Endothelial cell of umbilical vein (primary cell): ENCODE data around the gene PXK.

Experiments
- EZH2 ChIP-seq: IDR thresholded peaks from 2 replicates; pipeline ENCODE4 v1.6.1; 2012; ENCODE audit warnings: borderline replicate concordance, low read depth, mild to moderate bottlenecking, moderate library complexity, low read length, inconsistent platforms; ENCODE audit not compliant: severe bottlenecking
- MYC ChIP-seq: IDR thresholded peaks from one replicate; pipeline ENCODE4 v1.6.1; 2011; ENCODE audit warnings: mild to moderate bottlenecking, low read depth, low read length
- POLR2A ChIP-seq: IDR thresholded peaks from 2 replicates; pipeline ENCODE4 v1.6.1; 2012; ENCODE audit warnings: low read depth, mild to moderate bottlenecking, control low read depth, low read length
- TF ChIP-seq, protein P1 (sequence below), 2 donors: IDR thresholded peaks; 1 replicate in 1 of 2; 2 replicates in 1 of 2; pipeline ENCODE4 v1.5.1; 2011; ENCODE audit warnings: low read length in 2 of 2, mild to moderate bottlenecking in 2 of 2, moderate library complexity in 2 of 2, control low read depth in 1 of 2, inconsistent platforms in 1 of 2, low read depth in 1 of 2; ENCODE audit not compliant: insufficient read depth in 1 of 2; ENCODE audit errors: extremely low read depth in 1 of 2

DNA sequence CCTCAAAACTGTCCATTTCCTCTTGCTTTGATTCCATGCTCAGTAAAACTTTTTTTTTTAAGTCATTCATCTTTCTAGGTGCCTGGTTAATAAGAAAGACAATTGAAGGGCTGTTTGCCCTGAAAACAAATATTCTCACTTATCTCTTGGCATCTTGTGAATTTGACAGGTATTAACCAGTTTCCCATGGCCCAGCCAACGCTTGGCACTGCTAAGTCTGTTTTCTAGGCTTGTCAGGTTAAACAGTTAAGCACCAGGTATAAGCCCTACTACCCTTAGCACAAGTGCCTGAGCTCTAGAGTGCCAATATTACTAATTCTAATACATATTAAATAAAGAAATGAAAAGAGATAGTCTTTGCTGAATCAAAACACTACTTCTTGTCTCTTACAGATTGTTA, 36.3 kb downstream of the PXK start:
- TF ChIP-seq POLR2A = no peak
- TF ChIP-seq, protein P1, sequence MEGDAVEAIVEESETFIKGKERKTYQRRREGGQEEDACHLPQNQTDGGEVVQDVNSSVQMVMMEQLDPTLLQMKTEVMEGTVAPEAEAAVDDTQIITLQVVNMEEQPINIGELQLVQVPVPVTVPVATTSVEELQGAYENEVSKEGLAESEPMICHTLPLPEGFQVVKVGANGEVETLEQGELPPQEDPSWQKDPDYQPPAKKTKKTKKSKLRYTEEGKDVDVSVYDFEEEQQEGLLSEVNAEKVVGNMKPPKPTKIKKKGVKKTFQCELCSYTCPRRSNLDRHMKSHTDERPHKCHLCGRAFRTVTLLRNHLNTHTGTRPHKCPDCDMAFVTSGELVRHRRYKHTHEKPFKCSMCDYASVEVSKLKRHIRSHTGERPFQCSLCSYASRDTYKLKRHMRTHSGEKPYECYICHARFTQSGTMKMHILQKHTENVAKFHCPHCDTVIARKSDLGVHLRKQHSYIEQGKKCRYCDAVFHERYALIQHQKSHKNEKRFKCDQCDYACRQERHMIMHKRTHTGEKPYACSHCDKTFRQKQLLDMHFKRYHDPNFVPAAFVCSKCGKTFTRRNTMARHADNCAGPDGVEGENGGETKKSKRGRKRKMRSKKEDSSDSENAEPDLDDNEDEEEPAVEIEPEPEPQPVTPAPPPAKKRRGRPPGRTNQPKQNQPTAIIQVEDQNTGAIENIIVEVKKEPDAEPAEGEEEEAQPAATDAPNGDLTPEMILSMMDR (IDR thresholded peaks at IDR 0.05; ENCODE audit: extremely low read depth in 1 of 2, insufficient read depth in 1 of 2, low read depth in 1 of 2, low read length in 2 of 2) = no peak
- TF ChIP-seq MYC = no peak
- TF ChIP-seq EZH2 = no peak
